K562 (cell line): ENCODE data around the gene ROBO1. TPM values are rescaled to one million over a fixed set of nuclear protein-coding genes. Genes with fewer than 3 reads are reported as not detected.

Source experiments
- ATAC-seq: fragments of 200-7000 bp; cut with Tn5 transposase; 3 replicates; pipeline ENCODE4 v1.9.1; 2020; ENCODE audit warnings: moderate library complexity
- BruUV-seq: library from RNA; stranded (reverse); fragments of 400-500 nt; replicated peaks from 2 replicates; lab custom pipeline; 2021; lab: Mats Ljungman, UMichigan
- CTCF ChIA-PET: fragments of 300-600 bp; formaldehyde crosslinking; extraction: SDS; loops from one replicate; lab custom pipeline; 2021; ENCODE audit warnings: low intra/inter-chr PET ratio; lab: Yijun Ruan, JAX
- POLR2A ChIA-PET: fragments of 300-600, 350-650 bp; sonication (Branson Sonifier 250); formaldehyde crosslinking; extraction: SDS; loops from one replicate; lab custom pipeline; 2021; ENCODE audit warnings: antibody characterized with exemption, inconsistent platforms; lab: Yijun Ruan, JAX
- DNase-seq, 4 experiments: peaks; one replicate each; pipeline versions ENCODE4 v3.0.0 to v3.0.0-alpha.2; 2011 to 2018; ENCODE audit warnings: low spot score in 3 of 4, mixed read lengths in 3 of 4; ENCODE audit errors: extremely low read depth in 1 of 4
- FAIRE-seq: peaks from 2 replicates; lab custom pipeline; 2011; peaks lifted over from hg19 to GRCh38; lab: Jason Lieb, UNC
- H2AFZ ChIP-seq: 2 replicates; pipeline ENCODE4 v1.6.0; 2011; ENCODE audit warnings: low read depth, low read length, control low read depth, inconsistent platforms
- H3K27ac ChIP-seq: fragments of 200-600 bp; 3 replicates; pipeline ENCODE4 v1.8.0; 2011; ENCODE audit warnings: low read depth, mild to moderate bottlenecking, control low read depth, inconsistent platforms, low read length, moderate library complexity, mixed read lengths; ENCODE audit errors: extremely low read depth
- H3K27me3 ChIP-seq, 2 experiments: fragments of 300-600 bp in 1 of 2; 2 replicates in 1 of 2; 3 replicates in 1 of 2; pipeline versions ENCODE4 v1.6.0 to v1.8.0; 2011; ENCODE audit warnings: inconsistent platforms in 2 of 2, low read length in 2 of 2, mild to moderate bottlenecking in 1 of 2, mixed read lengths in 1 of 2, moderate library complexity in 1 of 2; ENCODE audit not compliant: control insufficient read depth in 2 of 2, insufficient read depth in 2 of 2
- H3K36me3 ChIP-seq: fragments of 300-600 bp; 3 replicates; pipeline ENCODE4 v1.8.0; 2011; ENCODE audit warnings: mild to moderate bottlenecking, low read length, inconsistent platforms; ENCODE audit not compliant: control insufficient read depth, insufficient read depth
- H3K4me1 ChIP-seq, 2 experiments: fragments of 200-600 bp in 1 of 2; replicated peaks in 1 of 2; 2 replicates in 1 of 2; 3 replicates in 1 of 2; pipeline versions ENCODE4 v1.5.1 to v1.8.0; 2011; ENCODE audit warnings: inconsistent platforms in 2 of 2, low read length in 2 of 2, mild to moderate bottlenecking in 1 of 2, mixed read lengths in 1 of 2, moderate library complexity in 1 of 2; ENCODE audit not compliant: control insufficient read depth in 2 of 2, insufficient read depth in 2 of 2
- H3K4me2 ChIP-seq: 2 replicates; pipeline ENCODE4 v1.6.1; 2011; ENCODE audit warnings: low read length, control low read depth, inconsistent platforms, mixed read lengths; ENCODE audit not compliant: insufficient read depth
- H3K4me3 ChIP-seq: fragments of 200-600 bp; sonication (generic), shearing (Covaris generic); 2 replicates; pipeline ENCODE4 v1.5.1; 2016; ENCODE audit warnings: control low read depth, inconsistent platforms
- H3K79me2 ChIP-seq: fragments of 200-600 bp; 3 replicates; pipeline ENCODE4 v1.8.0; 2011; ENCODE audit warnings: low read length, inconsistent platforms; ENCODE audit not compliant: control insufficient read depth, insufficient read depth
- H3K9ac ChIP-seq, 2 experiments: 2 replicates each; pipeline versions ENCODE4 v1.6.0 to v1.6.1; 2011; ENCODE audit warnings: low read depth in 2 of 2, low read length in 2 of 2, control low read depth in 1 of 2, inconsistent platforms in 1 of 2, mild to moderate bottlenecking in 1 of 2, mixed read lengths in 1 of 2; ENCODE audit not compliant: insufficient read depth in 1 of 2
- H3K9me1 ChIP-seq: one replicate; pipeline ENCODE4 v1.6.0; 2011; ENCODE audit warnings: inconsistent platforms, mild to moderate bottlenecking, low read length, moderate library complexity; ENCODE audit not compliant: control insufficient read depth, insufficient read depth
- H3K9me3 ChIP-seq: replicated peaks from 2 replicates; pipeline ENCODE4 v1.5.1; 2011; ENCODE audit warnings: low read depth, low read length, inconsistent platforms; ENCODE audit not compliant: control insufficient read depth, insufficient read depth
- H4K20me1 ChIP-seq: replicated peaks from 2 replicates; pipeline ENCODE4 v1.6.1; 2011; ENCODE audit warnings: low read length, inconsistent platforms, mixed read lengths; ENCODE audit not compliant: control insufficient read depth, insufficient read depth
- GABPB2 ChIP-seq: fragments of 250-450 bp; sonication (Bioruptor Pico); conservative IDR thresholded peaks from 2 replicates; pipeline ENCODE4 v1.5.1; 2021; ENCODE audit warnings: mild to moderate bottlenecking
- HDAC8 ChIP-seq: fragments of 450-650 bp; IDR thresholded peaks from 2 replicates; pipeline ENCODE4 v1.6.1; 2016; ENCODE audit warnings: mild to moderate bottlenecking, missing genetic modification characterization, moderate library complexity, missing compliant biosample characterization
- HSF4 ChIP-seq: fragments of 250-450 bp; sonication (Bioruptor Pico); IDR thresholded peaks from 2 replicates; pipeline ENCODE4 v2.1.2; 2022; ENCODE audit warnings: mild to moderate bottlenecking, moderate library complexity, borderline replicate concordance
- USF1 ChIP-seq: sonication (generic); formaldehyde crosslinking; IDR thresholded peaks from 2 replicates; pipeline ENCODE4 v1.9.0; 2022; ENCODE audit warnings: mild to moderate bottlenecking, missing genetic modification reagents
- ZNF347 ChIP-seq: fragments of 450-650 bp; formaldehyde crosslinking; IDR thresholded peaks from 2 replicates; pipeline ENCODE4 v1.4.0; 2020; ENCODE audit warnings: low read depth, mild to moderate bottlenecking, moderate library complexity
- ZNF41 ChIP-seq: fragments of 250-450 bp; sonication (Bioruptor Pico); conservative IDR thresholded peaks from 2 replicates; pipeline ENCODE4 v1.4.0; 2020; ENCODE audit warnings: mild to moderate bottlenecking
- ZNF431 ChIP-seq: sonication (generic); formaldehyde crosslinking; IDR thresholded peaks from 2 replicates; pipeline ENCODE4 v1.8.0; 2022; ENCODE audit warnings: mild to moderate bottlenecking, missing genetic modification reagents
- WGBS: fragments of 100-300 bp; shearing (Covaris generic); methylation state at CpG from one replicate; pipeline ENCODE4 v1.1.6; 2016; ENCODE audit warnings: low coverage, mixed read lengths; ENCODE audit not compliant: insufficient coverage; ENCODE audit errors: missing lambda C conversion rate; 5-methylcytosine and 5-hydroxymethylcytosine counted together
- in situ Hi-C: fragments of 300-500 bp; cut with MboI; formaldehyde crosslinking; loops from 4 replicates; pipeline ENCODE4 v1.15.0; 2018; ENCODE audit warnings: inconsistent platforms, mixed read lengths
- intact Hi-C: fragments of 100-400 bp; cut with micrococcal nuclease; formaldehyde crosslinking; loops from 2 replicates; pipeline ENCODE4 v1.14.2; 2022
- polyA plus RNA-seq, 8 experiments: library from polyadenylated mRNA; depleted of rRNA in 4 of 8; stranded (reverse) in 5 of 8; unstranded in 3 of 8; fragments of >200 nt; fragmentation: Nextera tagmentation in 2 of 8; fragmentation: Illumina TruSeq in 1 of 8; extraction: Ambion mirVana in 2 of 8; extraction: Trizol in 1 of 8; gene quantifications; 2 replicates each; pipeline versions ENCODE4 v1.2.1 to v1.2.3, GENCODE V29; 2011 to 2014; ENCODE audit warnings: inconsistent platforms in 1 of 8, missing spikeins in 1 of 8
- total RNA-seq, 7 experiments: library from RNA; depleted of rRNA in 6 of 7; stranded (reverse); fragments of >200 nt in 6 of 7; fragmentation: Illumina TruSeq in 2 of 7; extraction: Trizol in 2 of 7; gene quantifications; 2 replicates each; pipeline versions ENCODE4 v1.2.1 to v1.2.3, GENCODE V29; 2011 to 2021; ENCODE audit warnings: low replicate concordance in 1 of 7

ROBO1 gene
- total and polyA plus RNA-seq, 9 of the 15 experiments (the other 6 are each of a cell fraction or from before 2014, with no cell fraction given), result 0.01 to 0.53 (median 0.17) TPM; not detected in 5

GRCh38 chr3:79414806-79415205 lies 353.0 kb downstream of the ROBO1 start (continued):
- TF ChIP-seq ZNF431 (no peak), GABPB2 (CRISPR knock-in tag) (no peak), ZNF347 (no peak)

GRCh38 chr3:79414035-79414434 lies 353.8 kb downstream of the ROBO1 start:
- Histone ChIP-seq H3K27ac (no peak overlapping the region), H4K20me1 (no peaks in the 10 kb centered on the region), H3K9me3 (no peaks in the 10 kb centered on the region), H3K4me2 (no peak overlapping the region), H3K9ac (no peak overlapping the region), H3K4me3 (no peak overlapping the region)
- ChIA-PET CTCF (no interaction called here), POLR2A (no interaction called here)
- intact Hi-C loops, result no loop called here
- FAIRE-seq, result no peak
- TF ChIP-seq USF1 (CRISPR knock-in tag) (no peak), HSF4 (no peak), ZNF41 (no peak), HDAC8 (tag) (no peak)
- TF ChIP-seq, all 486 proteins: peak for 0
- BruUV-seq, result no TSS peak
- no peaks in the 10 kb centered on the region for H3K36me3 ChIP-seq
- H2AFZ ChIP-seq, result no peak overlapping the region
- WGBS, result 0% methylated on average over 1 of the region's 1 CpG
- no peak for ATAC-seq
- H3K79me2 ChIP-seq, result no peaks in the 10 kb centered on the region
- H3K4me1 ChIP-seq, result no peaks in the 10 kb centered on the region
- in situ Hi-C loops, result no loop called here
- H3K9me1 ChIP-seq, result no peaks in the 10 kb centered on the region
- H3K27me3 ChIP-seq, result no peaks in the 10 kb centered on the region
- no peak for DNase-seq
